CMK (cell line): ENCODE measurements around the gene MYO7B.

Source experiments
- DNase-seq: peaks from one replicate; pipeline ENCODE4 v3.0.0-alpha.2; 2010; ENCODE audit warnings: low read depth

The MYO7B gene

DNA sequence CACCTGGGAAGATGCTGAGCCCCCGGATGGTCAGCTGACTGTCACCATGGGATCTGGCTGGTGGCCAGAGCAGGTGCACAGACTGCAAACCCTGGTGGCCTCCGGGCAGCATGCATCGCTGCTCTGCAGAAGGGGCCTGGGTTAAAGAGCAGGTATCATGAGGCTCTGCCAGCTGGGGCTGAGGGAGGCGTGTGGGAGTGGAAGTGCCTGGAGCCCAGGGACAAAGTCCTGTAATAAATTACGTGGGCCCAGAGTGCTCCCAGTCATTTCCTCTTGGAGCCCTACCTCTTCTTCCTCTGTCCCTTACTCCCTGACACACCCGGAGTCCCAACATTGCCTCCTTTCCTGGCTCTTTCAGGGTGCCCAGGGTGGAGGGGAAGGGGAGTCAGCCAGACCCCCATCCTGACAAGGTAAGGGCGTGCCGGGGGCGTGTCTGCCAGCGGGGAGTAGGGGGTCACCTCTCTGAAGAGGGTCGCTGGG lies at the start of gene MYO7B:
MYO7B (plus strand) TSS at position 262 of the 480 bp plus-strand sequence. CDS start 24,040 bp downstream, outside the sequence.
- DNase-seq = no peak

DNA sequence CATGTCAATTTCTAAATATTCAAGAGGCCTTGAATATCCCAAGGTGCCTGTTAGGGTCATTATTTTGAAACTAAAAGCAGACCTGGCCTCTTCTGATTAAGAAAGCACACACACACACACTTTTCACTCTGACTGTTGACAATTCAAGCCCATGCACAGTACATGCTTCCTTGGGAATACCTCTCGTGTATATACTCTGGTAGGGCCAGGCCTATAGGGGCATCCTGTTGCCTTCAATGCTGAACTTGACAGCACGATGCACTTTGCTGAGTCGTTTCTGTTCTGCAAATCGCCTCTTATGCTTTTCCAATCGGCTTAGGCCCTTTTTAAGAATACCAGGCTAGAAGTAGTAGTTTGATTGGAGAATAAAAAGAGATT lies 49.8 kb upstream of the MYO7B start:
- DNase-seq = no peak

DNA sequence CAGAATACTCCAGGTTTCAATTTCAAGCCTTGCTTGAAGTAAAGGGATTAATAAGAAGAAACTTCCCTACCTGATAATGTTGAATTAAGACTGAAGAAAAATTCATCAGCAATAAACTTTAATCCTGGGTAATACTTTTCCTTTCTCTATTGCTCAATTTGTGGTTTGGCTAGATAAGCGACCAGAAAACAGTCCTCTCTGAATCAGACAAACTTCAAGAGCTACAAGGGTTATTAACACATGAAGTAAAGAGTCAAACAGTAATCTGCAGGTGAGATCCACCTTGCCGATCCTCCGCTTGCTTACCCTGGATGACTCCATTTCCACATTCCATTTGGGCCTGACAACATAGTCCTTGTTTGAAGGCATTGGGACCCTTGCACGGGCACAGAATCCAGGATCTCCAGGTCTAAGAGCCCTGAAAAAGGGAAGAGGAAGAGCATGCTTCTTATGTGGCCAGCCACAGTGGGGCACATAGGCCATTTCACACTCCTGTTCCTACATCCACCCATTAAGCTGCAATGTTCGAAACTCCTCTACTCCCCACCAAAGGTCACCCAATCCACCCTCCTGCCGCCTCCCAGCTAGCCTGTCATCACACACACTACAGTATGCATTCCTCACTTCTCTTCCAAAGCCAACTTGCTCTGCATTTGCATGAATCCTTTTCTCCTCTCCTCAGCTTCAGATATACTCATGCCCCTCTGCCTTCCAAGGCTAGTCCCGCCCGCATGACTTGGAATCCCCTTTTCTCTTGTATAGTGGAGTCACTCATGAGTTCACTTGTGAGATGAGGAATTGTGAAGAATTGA lies 49.0 kb upstream of the MYO7B start:
- DNase-seq = no peak

DNA sequence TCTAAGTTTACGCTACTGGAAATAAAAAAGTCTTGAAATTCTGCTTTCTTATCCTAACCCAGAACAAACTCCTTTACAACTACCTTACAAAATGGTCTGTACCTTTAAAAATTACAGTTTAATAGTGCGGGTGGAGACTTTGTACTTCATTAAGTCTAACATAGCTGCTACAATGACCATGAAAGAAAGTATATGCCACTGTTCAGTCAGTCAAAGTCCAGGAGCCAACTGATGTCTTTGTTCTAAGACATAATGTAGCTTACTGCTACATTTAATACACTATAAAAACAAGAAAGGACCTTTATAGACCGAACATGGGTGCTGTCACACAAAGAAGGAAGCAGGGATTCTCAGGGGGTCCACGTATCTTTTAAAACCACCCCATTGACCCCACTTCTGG lies 45.2 kb upstream of the MYO7B start:
- DNase-seq = no peak

DNA sequence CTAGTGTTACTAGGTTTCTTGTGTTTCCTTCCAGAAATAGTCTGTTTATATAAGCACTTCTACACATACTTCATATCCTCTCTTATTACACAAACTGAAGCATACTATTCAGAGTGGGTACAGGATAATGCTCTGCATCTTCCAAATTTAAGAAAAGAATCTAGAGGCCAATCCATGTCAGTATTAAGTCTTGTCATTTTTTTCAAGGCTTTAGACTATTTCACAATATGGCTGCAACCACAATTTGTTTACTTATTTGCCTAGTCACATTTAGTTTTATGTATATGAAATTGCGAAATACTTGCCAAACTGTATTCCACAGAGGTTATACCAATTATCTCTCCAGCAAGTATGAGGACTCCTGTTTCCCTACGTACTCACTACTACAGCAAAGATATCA lies 37.1 kb upstream of the MYO7B start:
- no peak for DNase-seq

DNA sequence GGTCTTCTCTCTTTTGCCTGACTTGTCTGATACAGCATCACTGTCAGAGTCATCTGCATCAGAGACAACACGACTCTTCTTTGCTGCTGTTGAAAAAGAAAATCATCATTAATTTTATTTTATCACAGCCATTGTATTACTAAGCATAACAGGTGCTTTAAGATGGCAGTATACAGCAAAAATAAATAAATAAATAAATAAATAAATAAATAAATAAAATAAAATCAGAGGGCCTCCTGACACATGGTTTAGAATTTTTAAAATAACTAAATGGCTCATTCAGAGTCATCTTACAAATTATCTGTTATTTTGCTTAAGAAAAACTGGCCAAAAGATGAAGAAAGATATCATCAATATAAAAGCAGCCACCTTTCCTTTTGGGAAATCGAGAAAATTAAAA lies 32.0 kb upstream of the MYO7B start:
- no peak for DNase-seq

DNA sequence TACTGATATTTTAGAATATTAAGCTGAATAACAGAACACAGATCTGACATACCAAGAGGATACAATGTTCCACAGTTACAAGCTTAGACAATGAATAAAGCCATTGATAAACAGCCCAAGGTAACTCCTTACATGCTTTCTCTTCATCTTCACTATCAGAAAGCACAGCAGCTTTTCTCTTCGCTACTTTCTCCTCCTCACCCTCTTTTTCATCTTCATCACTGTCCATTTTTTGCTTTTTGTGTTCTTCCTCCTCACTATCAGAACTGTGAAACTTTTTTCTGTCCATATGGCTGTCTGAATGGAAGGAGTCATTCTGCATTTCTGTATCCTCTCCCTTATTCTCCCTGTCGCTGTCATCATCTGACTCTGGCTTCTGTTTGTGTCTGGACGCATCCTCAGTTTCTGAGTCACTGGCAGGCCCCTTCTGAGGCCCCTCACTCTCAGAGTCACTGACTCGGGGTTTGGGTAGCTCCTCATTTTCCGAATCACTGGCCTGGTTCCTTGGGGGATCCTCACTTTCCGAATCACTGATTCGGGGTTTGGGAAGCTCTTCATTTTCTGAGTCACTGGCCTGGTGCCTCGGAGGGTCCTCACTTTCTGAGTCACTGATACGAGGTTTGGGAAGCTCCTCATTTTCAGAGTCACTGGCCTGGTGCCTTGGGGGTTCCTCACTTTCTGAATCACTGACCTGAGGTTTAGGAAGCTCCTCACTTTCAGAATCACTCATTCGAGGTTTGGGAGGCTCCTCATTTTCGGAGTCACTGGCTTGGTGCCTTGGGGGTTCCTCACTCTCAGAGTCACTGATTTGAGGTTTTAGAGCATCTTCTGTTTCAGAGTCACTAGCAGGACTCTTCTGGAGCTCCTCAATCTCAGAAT lies 30.7 kb upstream of the MYO7B start:
- no peak for DNase-seq

DNA sequence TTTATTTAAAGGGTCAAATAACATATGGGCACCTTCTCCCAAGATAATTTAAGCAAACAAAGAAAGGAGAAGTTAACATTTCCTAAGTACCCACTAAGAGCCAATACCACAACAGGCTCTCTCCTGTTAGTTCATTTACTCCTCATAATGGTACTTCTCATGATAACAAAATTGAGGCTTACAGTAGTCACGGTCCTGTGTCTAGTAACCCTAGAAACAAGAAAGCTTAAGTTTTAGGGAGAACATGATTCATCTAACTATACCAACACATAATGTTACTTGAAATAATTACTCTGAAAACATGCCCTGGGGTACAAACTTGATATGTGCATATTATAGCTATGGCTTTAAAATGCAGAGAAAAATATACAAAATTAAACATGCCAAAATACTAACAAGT lies 29.0 kb upstream of the MYO7B start:
- no peak for DNase-seq

DNA sequence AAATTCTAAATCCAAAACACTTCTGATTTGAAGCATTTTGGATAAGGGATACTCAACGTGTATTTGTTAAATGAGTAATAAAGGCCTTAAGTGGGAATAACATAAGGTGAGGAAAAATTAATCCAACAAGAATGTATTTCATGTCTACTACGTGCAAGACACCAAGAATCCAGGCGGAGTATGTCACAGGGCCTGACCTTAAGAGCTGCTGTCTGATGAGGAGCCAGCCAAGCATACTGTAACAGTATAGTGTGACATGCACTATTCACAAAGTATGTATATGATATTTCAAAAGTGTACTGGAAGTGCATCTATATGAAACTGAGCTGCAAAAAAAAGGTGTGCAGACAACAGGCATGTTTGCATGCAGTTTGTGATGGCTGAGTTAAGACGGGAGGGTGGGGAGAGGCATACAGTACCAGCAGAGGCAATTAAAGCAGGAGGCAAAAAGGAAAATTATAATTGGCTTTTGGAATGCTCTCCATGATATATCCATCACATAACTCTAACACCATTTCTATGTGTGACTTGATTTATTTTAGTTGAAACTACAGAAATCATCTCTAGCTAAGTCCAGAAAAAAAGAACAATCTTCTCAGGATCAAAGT lies 27.4 kb upstream of the MYO7B start:
- DNase-seq = no peak

DNA sequence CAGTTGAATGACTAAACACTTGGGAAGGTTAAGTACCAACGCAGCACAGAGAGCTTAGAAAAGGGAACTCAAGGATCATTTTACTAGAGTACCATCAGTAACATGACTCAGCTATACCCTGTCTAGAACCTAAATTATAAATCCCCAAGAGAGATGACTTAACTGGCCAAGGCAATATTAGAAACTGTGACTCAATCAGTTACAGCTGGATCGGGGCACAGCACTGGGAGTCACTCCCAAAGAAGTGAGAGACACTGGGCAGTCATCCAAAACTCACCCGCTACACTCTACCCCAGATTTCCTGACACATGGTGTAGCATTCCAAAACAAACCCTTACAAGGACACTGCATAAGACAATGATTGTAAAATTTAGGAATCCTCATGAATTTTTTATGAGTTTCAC lies 26.9 kb upstream of the MYO7B start:
- DNase-seq = no peak

DNA sequence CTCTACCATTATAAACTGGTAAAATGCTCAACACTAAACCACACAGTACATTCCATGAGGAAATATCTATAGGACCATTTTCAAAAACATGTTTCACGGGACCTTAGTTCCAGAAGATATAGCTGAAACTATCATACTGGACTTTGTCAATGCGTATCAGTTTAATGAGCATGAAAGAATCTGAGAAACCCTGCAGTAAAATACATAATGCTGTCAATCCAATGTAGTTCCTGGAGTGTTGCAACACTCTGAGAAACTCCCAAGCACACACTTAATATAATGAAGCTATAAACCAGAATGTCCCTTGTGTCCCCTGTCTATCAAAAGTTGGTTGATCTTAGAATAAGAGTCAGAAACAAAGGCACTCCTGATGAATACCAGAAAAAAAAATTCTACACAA lies 25.4 kb upstream of the MYO7B start:
- DNase-seq = no peak

DNA sequence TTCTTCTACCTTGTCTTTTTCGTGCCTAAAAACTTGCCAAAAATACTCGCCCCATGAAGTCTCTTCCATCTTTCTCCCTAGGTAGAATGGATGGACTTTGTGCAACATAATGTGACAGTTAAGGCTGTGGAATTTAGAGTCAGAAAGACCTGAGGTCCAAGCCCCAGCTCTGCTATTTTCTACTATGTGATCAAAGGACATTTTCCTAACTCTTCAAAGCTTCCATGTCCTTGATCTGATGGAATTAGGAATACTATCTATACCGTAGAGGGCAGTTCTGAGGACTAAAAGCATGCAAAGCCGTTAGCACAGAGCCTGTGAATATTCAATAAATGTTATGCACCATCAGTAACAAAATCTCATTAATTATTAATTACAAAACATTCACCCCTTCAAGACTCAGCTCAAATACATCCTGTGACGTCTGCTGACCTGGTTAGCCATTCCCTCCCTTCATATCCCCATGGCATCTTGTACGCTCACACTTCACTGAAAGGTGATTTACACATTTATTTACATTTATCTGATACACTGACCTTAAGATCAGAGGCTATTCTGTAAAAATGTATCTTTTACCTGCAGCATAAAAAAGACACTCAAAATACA lies 24.3 kb upstream of the MYO7B start:
- DNase-seq = no peak

DNA sequence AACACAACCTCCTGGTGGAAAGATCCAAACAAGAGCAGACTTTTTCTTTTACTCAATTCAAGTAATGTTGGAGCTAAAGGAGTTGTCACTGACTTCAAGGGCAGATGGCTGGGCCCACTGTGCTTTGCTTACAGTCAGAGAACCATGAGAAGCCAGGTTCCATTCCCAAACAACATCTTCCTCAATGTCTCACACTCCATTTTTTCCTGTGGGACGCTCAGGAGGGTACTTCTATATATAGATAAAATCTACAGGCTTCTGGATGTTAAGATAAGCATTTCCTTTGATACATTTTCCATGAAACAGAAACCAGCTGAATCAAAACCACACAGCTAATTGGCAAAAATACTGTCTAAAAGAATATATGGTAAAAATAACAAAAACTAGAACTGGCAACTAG lies 23.6 kb upstream of the MYO7B start:
- DNase-seq = no peak

DNA sequence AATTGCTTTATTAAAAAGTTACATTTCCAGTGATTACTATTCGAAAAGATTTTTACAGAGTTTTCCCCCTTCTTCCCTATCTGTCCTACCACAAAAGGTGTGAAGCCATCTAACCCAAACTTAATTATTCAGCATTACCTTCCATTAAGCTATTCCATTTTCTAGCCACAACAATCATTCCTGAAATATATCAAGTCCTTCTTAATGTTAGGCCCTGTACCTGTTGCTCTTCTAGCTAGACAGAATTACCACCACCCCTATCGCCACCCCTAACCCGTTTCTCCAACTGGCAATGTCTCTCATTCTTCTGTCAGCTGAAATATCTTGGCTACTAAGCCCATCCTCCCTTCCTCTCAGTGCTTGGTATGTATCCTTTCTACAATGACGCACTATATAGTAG lies 23.1 kb upstream of the MYO7B start:
- DNase-seq = no peak

DNA sequence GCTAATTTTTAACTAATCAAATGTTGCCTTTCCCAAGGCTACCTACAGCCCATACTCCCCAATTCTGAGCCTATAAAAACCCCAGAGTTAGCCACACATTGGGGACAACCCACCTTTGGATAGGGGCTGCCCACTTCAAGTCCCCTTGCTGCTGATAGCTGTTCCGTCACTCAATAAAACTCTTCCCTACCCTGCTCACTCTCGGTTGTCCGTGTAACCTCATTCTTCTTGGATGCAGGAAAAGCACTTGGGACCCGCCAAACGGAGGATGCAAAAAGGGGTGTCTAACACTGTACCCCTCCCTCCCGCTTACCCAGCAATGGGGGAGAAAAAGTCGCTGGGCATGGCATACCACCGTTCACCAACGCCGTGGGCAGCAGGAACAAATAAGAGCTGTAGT lies 21.4 kb upstream of the MYO7B start:
- no peak for DNase-seq

DNA sequence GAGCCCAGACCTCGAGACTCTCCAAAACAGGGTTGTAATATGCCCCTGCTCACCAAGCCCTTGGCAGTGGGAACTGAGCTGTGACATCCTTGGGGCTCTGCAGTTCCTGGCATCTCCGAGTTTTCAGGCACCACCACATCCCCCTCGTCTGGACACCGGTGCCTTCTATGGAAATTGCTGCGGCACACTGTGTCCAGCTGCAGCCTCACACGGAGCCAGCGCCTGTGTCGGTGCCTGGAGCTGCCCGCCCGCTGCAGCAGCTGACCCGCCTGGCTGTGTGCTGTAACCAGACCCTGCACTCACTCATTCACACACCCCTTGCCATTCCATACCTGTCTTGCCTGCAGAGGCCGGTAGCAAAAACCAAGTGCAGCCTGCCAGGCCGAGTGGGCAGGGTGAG lies 21.0 kb upstream of the MYO7B start:
- no peak for DNase-seq

DNA sequence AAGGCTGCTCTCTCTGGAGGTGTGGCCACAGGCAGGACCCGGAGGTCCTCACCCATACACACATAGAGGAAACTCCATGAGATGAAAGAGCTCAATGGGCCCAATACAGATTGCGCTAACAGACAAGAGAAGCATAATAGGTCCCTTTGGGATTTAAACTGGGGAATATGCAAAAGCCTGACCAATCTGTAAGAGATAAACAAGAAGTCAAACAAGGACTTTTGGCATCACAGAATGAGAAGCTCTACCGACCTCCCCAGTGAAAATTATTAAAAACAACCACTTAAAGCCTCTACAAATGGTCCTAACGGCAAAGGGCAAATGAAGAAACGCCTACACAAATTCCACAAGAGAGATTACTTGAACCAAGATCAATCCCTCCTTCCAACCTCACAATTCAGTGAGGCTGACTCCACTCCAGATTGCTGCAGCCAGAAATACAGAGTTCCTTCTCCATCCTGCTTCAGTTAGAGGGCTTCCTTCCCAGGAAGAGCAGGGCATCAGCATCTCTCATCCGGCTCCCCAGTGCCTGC lies 20.0 kb upstream of the MYO7B start:
- DNase-seq = no peak

DNA sequence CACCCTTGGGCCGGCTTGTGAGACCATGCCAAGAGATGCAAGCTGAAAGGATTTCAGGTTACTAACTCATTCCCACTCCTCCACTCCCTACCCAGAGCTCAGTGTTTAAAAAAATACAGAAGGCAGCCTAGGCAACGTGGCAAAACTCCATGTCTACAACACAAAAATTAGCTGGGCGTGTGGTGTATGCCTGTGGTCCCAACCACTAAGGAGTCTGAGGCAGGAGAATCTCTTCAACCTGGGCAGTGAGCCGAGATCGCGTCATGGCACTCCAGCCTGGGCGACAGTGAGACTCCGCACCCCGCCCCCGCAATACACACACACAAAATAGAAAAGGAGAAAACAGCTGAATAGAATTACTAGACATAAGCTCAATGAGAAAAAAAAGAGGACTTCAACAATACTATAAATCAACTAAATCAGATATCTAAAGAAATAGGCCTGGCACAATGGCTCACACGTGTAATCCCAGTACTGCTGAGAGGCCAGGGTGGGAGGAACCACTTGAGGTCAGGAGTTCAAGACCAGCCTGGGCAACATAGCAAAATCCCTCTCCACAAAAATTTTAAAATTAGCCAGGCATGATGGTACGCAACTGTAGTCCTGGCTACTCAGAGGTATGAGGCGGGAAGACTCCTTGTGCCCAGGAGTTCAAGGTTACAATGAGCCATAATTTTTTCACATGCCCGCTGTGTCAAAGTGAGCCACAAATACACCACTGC lies 19.3 kb upstream of the MYO7B start:
- no peak for DNase-seq

DNA sequence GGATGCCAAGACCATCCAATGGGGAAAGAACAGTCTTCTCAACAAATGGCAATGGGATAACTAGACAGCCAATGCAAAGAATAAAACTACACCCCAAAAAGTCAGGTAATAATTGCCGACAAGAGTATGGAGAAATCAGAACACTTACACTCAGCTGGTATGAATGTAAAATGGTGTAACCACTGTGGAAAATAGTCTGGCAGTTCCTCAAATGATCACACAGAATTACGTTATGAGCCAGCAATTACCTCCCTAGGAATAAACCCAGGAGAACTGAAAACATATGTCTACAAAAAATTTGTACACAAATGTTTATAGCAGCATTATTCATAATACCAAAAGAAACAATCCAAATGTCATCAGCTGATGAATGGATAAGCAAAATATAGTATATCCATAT lies 18.0 kb upstream of the MYO7B start:
- no peak for DNase-seq

DNA sequence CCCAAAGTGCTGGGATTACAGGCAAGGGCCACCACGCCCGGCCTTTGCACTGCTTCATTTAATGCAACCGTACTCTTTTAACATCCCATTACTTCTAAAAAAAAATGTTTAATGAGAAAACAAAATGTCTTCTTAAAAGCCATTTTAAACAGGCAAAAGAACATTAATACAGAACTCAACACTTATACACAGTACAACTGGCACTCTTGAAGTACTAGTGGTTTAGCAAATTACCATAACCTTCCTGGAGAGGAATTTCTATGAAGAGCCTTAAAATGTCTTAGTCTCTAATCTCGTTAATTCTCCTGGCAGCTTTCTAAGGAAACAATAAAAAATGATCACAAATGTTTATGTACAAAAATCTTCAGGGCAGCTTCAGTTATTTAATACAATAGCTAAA lies 15.1 kb upstream of the MYO7B start:
- no peak for DNase-seq

DNA sequence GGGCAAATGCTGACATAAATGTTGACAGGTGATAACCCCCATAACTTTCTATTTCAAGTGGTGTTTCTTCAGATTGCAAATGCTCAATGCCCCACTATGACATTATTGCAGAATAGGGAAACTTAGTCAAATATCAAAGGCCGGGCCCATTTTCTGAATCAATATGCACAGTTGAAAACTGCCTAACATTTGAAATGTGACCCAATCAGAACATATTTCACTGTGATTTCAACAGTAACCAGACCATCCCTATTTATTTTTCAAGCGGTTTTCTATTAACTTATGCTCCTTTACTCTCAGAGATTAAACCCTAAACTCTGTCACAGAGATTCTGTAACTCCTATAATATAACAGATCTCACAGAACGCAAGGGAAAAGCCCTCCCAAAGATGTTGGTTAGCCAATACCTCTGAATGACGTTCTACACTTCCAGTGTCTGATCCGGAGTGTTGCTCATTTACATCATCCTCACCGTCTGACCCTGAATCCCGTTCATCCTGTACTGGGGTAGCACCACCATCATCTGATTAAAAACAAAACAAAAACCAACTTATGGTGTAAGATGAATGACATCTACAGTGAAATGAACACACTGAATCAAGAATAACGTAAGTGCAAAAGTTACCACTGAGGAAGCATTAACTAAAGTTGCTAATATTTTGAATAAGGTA lies 12.1 kb upstream of the MYO7B start:
- DNase-seq = no peak
